Measurements from ENCODE around the gene TP53BP2. TPM values are rescaled to one million over a fixed set of nuclear protein-coding genes. Genes with fewer than 3 reads are reported as not detected.
"Not testable (repeated sequence)": the region's sequence is repeated elsewhere in the genome, so short reads cannot be mapped to it uniquely, and the experiment has no call there.

The TP53BP2 gene
- 12.8 and 26.7 TPM in 2 replicates for total RNA-seq

DNA sequence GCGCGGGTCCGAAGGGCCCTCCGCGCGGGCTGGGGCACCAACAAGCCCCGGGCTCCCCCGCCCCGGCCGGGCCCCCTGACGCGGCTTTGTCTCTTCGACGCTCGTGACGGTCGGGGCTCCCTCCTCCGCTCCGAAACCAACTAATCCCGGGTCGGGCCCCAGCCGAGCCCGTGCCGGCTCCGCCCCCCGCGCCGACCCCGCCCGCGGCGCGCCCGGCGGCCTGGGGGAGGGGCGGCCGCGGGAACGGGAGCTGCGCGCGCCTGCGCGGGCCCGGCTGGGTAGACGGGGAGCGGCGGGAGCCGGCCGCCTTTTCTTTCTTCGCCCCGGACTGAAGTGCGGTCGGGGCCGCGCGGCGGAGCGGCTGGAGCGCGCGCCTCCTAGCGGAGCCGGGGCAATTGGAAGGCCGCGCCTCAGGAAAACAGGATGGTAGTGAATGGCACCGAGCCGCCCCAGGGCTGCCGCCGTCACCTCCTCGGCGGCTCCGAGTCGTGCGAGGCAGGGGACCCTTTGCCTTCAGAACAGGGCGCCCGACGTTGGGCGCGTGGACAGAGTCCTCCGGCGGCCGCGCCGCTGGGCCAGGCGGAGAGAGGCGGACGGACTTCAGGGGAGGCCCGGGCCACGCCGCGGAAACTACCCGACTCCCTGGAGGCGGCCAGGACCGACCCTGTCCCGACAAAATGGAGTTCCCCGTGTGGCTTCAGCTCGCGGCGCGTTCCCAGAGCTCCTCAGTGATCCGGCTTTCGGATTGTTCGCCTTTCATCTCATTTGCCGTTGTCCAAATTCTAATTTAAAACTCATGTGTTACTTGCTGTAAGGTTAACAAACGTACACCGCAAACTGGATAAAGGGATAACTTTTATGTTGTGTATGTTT lies at the start of gene TP53BP2:
Gene TP53BP2 (minus strand): TSS at position 138 of the 873 bp plus-strand sequence. CDS start 267 bp downstream, outside the sequence.
- DNase-seq (ENCODE audit: low read depth in 2 of 2), result peak; percentile 72 to 91

DNA sequence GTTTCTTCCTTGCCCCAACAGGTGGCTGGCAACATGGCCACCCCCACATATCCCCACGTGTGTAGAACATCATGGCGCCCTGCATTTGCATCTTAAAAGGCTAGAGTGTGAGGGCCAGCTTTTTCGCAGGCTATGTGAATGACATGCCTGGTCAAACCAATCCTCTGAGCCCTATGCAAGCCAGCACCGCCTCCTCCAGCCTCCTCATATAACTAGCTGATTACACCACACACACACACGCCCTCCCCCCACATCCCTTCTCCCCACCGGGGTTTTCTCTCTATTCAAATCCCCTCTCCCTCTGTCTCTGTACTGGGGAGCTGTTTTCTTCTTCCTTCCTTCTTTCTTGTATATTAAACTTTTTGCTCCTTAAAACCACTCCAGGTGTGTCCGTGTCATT lies 44.7 kb upstream of the TP53BP2 start:
- not testable (repeated sequence) for DNase-seq (ENCODE audit: low read depth in 2 of 2)

GRCh38 chr1:223889319-223889718 lies 43.6 kb upstream of the TP53BP2 start:
- DNase-seq (ENCODE audit: low read depth in 2 of 2), result not testable (repeated sequence)

DNA sequence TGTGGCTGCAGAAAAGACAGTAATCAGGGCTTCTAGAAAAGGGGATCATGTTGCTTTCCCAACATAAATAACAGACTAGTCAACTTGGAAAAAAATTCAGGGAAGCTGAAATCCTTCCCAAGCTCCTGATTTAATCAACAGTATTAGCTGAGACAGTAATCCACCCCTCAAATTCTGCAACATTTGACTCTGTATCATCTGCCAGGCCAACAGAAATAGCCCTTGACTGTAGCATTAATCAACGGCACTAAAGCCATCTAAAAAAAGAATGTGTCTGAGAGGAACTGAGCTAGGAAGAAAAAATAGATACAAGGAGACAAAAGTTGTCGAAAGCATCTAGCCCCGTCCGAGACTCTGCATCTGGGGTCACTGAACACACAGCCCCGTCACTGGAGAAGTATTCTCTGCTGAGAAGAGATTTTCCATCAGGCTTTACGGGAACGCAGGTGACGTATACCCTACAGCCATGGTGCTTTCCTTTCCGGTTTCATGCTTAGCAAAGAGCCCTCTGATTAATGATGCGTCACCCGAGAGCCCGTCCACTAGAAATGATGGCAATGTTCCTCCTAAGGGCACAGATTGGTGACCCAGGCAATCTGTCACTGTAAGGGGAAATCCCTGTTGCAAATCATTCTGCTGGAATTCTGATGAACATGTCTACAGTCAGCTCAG lies 42.1 kb upstream of the TP53BP2 start:
- peak; percentile 90 to 95 for DNase-seq (ENCODE audit: low read depth in 2 of 2)

DNA sequence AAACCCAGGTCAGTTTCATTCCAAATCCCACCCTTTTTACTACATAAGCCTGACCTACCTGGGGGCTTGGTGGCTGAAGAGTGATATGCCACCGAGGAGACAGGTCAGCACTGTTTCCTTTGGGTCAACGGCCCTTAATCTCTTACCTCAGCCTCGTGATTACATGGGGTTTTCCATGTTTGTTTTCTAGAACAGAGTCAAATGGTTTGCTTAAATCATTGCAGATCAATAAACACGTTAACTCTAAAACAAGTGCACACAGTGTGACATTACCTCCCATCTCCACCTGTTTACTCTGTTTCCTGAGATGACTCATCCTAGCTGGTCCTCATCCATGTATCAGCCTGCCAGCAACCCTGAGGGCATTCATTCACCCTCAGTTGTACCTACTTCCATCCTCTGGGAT lies 40.8 kb upstream of the TP53BP2 start:
- peak in 1 of 2 donors; percentile 16 for DNase-seq (ENCODE audit: low read depth in 2 of 2)

DNA sequence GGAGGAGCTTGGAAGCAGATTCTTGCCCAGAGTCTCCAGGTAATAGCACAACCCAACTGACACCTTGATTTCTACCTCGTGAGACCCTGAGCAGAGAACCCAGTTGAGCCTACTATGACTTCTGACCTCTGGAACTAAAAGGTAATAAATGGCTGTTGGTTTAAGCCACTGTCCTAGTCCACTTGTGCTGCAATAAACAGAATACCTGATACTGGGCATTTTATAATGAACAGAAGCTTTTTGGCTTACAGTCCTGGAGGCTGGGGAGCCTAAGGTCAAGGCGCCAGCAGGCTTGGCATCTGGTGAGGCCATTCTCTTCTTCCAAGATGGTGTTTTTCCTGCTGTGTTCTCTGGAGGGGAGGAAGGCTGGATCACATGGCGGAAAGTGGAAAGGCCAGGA lies 39.9 kb upstream of the TP53BP2 start:
- DNase-seq (ENCODE audit: low read depth in 2 of 2), result no peak

DNA sequence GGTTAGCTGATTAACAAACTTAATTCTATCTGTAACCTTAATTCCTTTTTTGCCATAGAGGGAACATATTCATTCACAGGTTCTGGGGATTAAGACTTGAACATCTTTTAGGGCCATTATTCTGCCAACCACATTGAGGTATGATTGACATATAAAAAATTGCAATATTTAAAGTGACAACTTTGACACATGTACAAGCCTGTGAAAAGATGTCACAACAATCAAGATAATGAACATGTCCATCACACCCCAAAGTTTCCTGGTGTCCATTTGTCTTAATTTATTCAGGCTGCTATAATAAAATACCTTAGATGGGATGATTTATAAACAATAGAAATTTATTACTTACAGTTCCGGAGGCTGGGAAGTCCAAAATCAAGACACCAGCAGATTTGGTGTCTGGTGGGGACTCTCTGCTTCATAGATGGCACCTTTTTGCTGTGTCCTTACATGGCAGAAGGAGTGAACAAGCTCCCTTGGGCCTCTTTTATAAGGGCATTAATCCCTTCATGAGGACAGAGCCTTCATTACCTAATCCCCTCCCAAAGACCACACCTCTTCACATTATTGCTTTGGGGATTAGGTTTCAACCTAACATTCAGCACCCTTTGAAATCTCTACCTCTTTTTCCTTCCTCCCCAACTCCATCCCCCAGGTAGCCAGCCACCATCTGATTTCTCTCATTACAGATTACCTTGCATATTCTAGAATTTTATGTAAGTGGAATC lies 33.0 kb upstream of the TP53BP2 start:
- DNase-seq (ENCODE audit: low read depth in 2 of 2), result no peak

DNA sequence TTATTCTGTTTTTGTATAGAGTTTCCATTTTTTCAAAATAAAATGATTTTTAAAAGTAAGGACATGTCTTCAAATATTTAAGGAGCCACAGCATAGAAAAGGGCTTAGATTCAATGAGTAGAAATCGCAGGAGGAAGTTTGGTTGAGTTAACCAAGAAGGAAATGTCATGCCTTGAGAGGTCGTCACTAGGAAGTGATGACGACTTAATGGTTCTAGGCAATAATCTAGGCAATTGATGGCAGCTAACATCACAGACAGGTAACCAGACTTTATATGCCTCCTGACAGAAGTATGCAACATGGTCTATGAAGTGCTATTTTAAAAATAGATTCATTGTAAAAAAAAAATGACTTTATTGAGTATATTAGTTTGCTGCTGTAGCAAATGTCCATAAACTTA lies 32.1 kb upstream of the TP53BP2 start:
- no peak for DNase-seq (ENCODE audit: low read depth in 2 of 2)

- DNase-seq (ENCODE audit: low read depth in 2 of 2), result no peak
Observed at GRCh38 chr1:223876590-223876989, 30.8 kb upstream of the TP53BP2 start.

DNA sequence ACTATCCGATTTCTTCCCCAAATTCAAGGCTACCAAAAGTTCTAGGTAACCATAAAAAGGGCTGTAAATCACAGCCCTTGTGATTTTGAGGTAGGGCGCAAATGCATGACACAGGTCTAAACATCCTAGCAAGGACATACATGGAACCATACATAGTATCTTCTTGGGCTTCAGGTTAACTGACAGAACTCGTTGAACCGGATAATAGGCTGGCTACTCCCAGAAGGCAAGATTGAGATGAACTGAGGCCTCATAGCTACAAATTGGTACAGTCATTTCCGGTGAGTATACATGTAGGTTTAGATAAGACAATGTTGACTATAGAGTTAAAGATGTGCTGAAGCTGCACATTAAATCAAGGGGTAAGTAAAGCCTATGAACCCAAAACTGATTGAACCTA lies 27.3 kb upstream of the TP53BP2 start:
- DNase-seq (ENCODE audit: low read depth in 2 of 2), result no peak

DNA sequence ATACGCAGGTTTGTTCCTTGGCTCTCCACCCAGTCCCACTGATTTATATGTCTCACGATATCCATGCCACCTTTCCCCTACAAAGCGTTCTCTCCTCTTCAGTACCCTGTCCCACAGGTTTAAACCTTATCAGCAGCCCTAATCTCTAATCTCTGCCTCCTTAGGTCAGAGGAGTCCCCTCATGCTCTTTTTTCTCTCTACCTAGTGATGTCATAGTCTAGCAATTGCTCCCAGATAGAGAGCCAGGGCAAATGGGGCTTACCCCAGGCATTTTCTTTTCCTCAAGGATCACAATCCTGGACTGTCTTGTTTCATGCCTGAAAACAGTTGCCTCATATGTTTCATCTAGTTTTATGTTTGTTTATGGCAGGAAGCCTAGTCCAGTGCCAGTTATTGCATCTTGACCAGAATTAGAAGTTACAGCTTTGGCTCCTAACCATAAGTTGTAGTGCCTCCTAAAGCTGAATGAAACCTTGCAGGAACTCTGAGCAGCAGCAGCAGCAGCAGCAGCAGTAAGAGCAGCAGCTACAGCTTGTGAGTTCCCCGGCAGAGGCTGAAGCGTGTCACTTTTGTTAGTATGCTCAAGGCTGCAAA lies 26.7 kb upstream of the TP53BP2 start:
- DNase-seq (ENCODE audit: low read depth in 2 of 2), result no peak

- no peak for DNase-seq (ENCODE audit: low read depth in 2 of 2)
Observed at GRCh38 chr1:223870617-223871574, 25.1 kb upstream of the TP53BP2 start.

DNA sequence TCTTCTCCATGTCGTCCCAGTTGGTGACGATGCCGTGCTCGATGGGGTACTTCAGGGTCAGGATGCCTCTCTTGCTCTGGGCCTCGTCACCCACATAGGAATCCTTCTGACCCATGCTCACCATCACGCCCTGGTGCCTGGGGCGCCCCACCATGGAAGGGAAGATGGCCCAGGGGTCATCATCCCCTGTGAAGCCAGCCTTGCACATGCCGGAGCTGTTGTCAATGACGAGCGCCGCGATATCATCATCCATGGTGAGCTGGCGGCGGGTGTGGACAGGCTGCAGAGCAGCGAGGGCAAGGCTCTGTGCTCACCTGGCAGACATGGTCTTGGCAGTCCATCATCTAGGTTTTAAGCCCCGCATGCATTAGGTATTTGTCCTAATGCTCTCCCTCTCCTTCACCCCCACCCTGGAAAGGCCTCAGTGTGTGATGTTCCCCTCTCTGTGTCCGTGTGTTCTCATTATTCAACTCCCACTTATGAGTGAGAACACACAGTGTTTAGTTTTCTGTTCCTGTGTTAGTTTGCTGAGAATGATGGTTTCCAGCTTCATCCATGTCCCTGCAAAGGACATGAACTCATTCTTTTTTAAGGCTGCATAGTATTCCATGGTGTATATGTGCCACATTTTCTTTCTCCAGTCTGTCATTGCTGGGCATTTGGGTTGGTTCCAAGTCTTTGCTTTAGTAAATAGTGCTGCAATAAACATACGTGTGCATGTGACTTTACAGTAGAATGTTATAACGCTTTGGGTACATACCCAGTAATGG lies 19.0 kb upstream of the TP53BP2 start:
- not testable (repeated sequence) for DNase-seq (ENCODE audit: low read depth in 2 of 2)

- no peak for DNase-seq (ENCODE audit: low read depth in 2 of 2)
Observed at GRCh38 chr1:223864084-223864483, 18.3 kb upstream of the TP53BP2 start.

DNA sequence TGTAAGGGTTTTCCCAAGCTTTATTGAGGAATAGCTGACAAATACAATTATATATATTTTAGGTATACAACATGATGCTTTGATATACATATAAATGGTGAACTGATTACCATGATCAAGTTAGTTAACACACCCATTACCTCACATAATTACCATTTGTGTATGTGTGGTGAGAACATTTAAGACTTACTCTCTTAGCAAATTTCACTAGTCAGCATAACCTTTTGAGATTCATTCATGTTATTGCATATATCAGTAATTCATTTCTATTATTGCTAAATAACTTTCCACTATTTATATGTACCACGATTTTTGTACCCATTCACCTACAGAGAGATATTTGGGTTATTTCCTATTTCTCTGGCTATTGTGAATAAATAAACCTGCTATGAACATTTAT lies 16.2 kb upstream of the TP53BP2 start:
- no peak for DNase-seq (ENCODE audit: low read depth in 2 of 2)

- no peak for DNase-seq (ENCODE audit: low read depth in 2 of 2)
Observed at GRCh38 chr1:223860051-223860622, 14.4 kb upstream of the TP53BP2 start.

- no peak for DNase-seq (ENCODE audit: low read depth in 2 of 2)
Observed at GRCh38 chr1:223859058-223859457, 13.3 kb upstream of the TP53BP2 start.

GRCh38 chr1:223856386-223856785 lies 10.6 kb upstream of the TP53BP2 start:
- DNase-seq (ENCODE audit: low read depth in 2 of 2), result no peak

GRCh38 chr1:223853748-223854147 lies 8.0 kb upstream of the TP53BP2 start:
- no peak for DNase-seq (ENCODE audit: low read depth in 2 of 2)
